ENCODE results near the gene FOXI2. TPM values are rescaled to one million over a fixed set of nuclear protein-coding genes. Genes with fewer than 3 reads are reported as not detected.

Gene FOXI2
- polyA plus RNA-seq, 1 donor from 2014 or later: not detected

DNA sequence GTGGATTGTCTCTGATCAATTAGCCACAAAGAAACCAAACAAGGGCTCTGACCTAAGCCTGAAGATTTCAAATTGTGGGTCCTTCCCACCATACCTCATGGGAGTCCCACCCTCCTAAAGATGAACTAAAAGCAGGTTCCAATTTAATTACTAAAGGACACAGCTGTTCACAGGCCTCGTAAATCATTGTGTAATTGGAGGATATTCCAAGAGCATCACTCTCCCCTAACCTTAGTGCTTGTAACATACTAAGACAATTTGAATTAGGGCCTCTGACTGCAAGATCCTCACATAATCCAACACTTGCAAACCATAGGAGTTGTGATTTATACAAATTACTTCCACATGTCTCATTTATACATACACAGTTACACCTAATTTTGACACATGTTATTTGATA, 44.4 kb downstream of the FOXI2 start:
- TF ChIP-seq POLR2AphosphoS5 (IDR thresholded peaks at IDR 0.05) (no peak), MXI1 (conservative IDR thresholded peaks at IDR 0.05; ENCODE audit: poor library complexity, severe bottlenecking) (no peak), EP300 (conservative IDR thresholded peaks at IDR 0.05; ENCODE audit: poor library complexity, severe bottlenecking) (no peak), RAD21 (conservative IDR thresholded peaks at IDR 0.05) (no peak), TAF1 (IDR thresholded peaks at IDR 0.05; ENCODE audit: low read depth) (no peak), SMC3 (conservative IDR thresholded peaks at IDR 0.05; ENCODE audit: poor library complexity) (no peak)
- TF ChIP-seq, protein P1, sequence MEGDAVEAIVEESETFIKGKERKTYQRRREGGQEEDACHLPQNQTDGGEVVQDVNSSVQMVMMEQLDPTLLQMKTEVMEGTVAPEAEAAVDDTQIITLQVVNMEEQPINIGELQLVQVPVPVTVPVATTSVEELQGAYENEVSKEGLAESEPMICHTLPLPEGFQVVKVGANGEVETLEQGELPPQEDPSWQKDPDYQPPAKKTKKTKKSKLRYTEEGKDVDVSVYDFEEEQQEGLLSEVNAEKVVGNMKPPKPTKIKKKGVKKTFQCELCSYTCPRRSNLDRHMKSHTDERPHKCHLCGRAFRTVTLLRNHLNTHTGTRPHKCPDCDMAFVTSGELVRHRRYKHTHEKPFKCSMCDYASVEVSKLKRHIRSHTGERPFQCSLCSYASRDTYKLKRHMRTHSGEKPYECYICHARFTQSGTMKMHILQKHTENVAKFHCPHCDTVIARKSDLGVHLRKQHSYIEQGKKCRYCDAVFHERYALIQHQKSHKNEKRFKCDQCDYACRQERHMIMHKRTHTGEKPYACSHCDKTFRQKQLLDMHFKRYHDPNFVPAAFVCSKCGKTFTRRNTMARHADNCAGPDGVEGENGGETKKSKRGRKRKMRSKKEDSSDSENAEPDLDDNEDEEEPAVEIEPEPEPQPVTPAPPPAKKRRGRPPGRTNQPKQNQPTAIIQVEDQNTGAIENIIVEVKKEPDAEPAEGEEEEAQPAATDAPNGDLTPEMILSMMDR (IDR thresholded peaks at IDR 0.05; ENCODE audit: poor library complexity, severe bottlenecking): no peak
- TF ChIP-seq, protein P2, sequence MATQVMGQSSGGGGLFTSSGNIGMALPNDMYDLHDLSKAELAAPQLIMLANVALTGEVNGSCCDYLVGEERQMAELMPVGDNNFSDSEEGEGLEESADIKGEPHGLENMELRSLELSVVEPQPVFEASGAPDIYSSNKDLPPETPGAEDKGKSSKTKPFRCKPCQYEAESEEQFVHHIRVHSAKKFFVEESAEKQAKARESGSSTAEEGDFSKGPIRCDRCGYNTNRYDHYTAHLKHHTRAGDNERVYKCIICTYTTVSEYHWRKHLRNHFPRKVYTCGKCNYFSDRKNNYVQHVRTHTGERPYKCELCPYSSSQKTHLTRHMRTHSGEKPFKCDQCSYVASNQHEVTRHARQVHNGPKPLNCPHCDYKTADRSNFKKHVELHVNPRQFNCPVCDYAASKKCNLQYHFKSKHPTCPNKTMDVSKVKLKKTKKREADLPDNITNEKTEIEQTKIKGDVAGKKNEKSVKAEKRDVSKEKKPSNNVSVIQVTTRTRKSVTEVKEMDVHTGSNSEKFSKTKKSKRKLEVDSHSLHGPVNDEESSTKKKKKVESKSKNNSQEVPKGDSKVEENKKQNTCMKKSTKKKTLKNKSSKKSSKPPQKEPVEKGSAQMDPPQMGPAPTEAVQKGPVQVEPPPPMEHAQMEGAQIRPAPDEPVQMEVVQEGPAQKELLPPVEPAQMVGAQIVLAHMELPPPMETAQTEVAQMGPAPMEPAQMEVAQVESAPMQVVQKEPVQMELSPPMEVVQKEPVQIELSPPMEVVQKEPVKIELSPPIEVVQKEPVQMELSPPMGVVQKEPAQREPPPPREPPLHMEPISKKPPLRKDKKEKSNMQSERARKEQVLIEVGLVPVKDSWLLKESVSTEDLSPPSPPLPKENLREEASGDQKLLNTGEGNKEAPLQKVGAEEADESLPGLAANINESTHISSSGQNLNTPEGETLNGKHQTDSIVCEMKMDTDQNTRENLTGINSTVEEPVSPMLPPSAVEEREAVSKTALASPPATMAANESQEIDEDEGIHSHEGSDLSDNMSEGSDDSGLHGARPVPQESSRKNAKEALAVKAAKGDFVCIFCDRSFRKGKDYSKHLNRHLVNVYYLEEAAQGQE (IDR thresholded peaks at IDR 0.05; ENCODE audit: borderline replicate concordance): no peak
- no peaks in the 10 kb centered on the region for H4K20me1 ChIP-seq (ENCODE audit: insufficient read depth)
- H3K4me2 ChIP-seq (ENCODE audit: low read length): no peak overlapping the region
- H3K27ac ChIP-seq (ENCODE audit: low read length): no peak overlapping the region
- H3K4me3 ChIP-seq (ENCODE audit: low read length): no peak overlapping the region
- H2AFZ ChIP-seq (ENCODE audit: low read depth, low read length): no peak overlapping the region
- H3K9ac ChIP-seq (ENCODE audit: low read length): no peak overlapping the region
- no peaks in the 10 kb centered on the region for H3K9me3 ChIP-seq (ENCODE audit: low read length)
- H3F3A ChIP-seq (ENCODE audit: insufficient read depth, low read length, poor library complexity, severe bottlenecking): no peaks in the 10 kb centered on the region
- no peaks in the 10 kb centered on the region for H3K27me3 ChIP-seq (ENCODE audit: insufficient read depth, low read depth, low read length)
- no peaks in the 10 kb centered on the region for H3K36me3 ChIP-seq (ENCODE audit: insufficient read depth, low read length)
- no peaks in the 10 kb centered on the region for H3K79me2 ChIP-seq (replicated peaks; ENCODE audit: insufficient read depth, low read length)
- H3K9me2 ChIP-seq (ENCODE audit: insufficient read depth, low read length): no peaks in the 10 kb centered on the region

DNA sequence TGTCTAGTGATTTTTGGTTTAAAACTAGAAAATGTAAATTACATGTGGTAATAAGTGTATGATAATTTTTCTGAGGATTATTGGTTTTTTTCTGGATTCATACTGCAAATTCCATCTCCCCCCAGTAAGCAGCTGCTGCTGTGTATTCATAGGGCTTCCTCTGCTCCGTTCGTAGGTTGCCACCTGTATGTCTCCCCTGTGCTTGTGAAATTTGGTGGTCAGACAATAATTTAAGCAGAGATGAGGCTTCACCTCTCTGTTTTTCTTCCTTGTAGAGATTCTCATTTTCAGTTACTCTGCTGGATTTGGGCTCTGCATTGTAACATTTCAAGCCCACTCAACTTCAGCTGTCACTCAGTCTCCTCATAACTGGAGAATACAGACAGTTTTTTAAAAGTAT, 50.9 kb downstream of the FOXI2 start:
- no peaks in the 10 kb centered on the region for H3K36me3 ChIP-seq (ENCODE audit: insufficient read depth, low read length)
- TF ChIP-seq, protein P2 (IDR thresholded peaks at IDR 0.05; ENCODE audit: borderline replicate concordance): no peak
- TF ChIP-seq EP300 (conservative IDR thresholded peaks at IDR 0.05; ENCODE audit: poor library complexity, severe bottlenecking) (no peak), EZH2 (IDR thresholded peaks at IDR 0.05; ENCODE audit: borderline replicate concordance, insufficient read depth, low read length, poor library complexity, severe bottlenecking) (no peak), POLR2AphosphoS5 (IDR thresholded peaks at IDR 0.05) (no peak), MXI1 (conservative IDR thresholded peaks at IDR 0.05; ENCODE audit: poor library complexity, severe bottlenecking) (no peak), RAD21 (conservative IDR thresholded peaks at IDR 0.05) (no peak), SMC3 (conservative IDR thresholded peaks at IDR 0.05; ENCODE audit: poor library complexity) (no peak), TAF1 (IDR thresholded peaks at IDR 0.05; ENCODE audit: low read depth) (no peak)
- TF ChIP-seq, protein P1 (IDR thresholded peaks at IDR 0.05; ENCODE audit: poor library complexity, severe bottlenecking): no peak
- no peaks in the 10 kb centered on the region for H4K20me1 ChIP-seq (ENCODE audit: insufficient read depth)
- H3K4me3 ChIP-seq (ENCODE audit: low read length): no peak overlapping the region
- H3K9me3 ChIP-seq (ENCODE audit: low read length): peaks cover 4% of the 10 kb centered on the region
- H3K79me2 ChIP-seq (replicated peaks; ENCODE audit: insufficient read depth, low read length): no peaks in the 10 kb centered on the region
- H3K9me2 ChIP-seq (ENCODE audit: insufficient read depth, low read length): no peaks in the 10 kb centered on the region
- H3K4me2 ChIP-seq (ENCODE audit: low read length): no peak overlapping the region
- no peak overlapping the region for H3K27ac ChIP-seq (ENCODE audit: low read length)
- H3K9ac ChIP-seq (ENCODE audit: low read length): no peak overlapping the region
- H2AFZ ChIP-seq (ENCODE audit: low read depth, low read length): no peak overlapping the region
- no peaks in the 10 kb centered on the region for H3F3A ChIP-seq (ENCODE audit: insufficient read depth, low read length, poor library complexity, severe bottlenecking)
- H3K27me3 ChIP-seq (ENCODE audit: insufficient read depth, low read depth, low read length): no peaks in the 10 kb centered on the region

All from neural cell (in vitro differentiated cells).